Activated CD4-positive, alpha-beta T cell treated with anti-CD3 and anti-CD28 coated beads, Interleukin-2, Interleukin-6, amounts not matched to agents 100 ng/mL and 50 ng/mL, durations not matched to agents 16 hours and 8 hours (primary cell): ENCODE measurements around the gene STK32C.

Source experiments
- DNase-seq: peaks from one replicate; pipeline ENCODE4 v3.0.0-alpha.2; 2020

STK32C gene

GRCh38 chr10:132242103-132242840, 65.5 kb downstream of the STK32C start:
- no peak for DNase-seq

- DNase-seq, result no peak
Measured at GRCh38 chr10:132241496-132241895, 66.3 kb downstream of the STK32C start.

- no peak for DNase-seq
Measured at GRCh38 chr10:132241086-132241485, 66.7 kb downstream of the STK32C start.

GRCh38 chr10:132240581-132240980, 67.2 kb downstream of the STK32C start:
- no peak for DNase-seq

GRCh38 chr10:132240156-132240555, 67.6 kb downstream of the STK32C start:
- DNase-seq, result no peak

- DNase-seq, result no peak
Measured at GRCh38 chr10:132239126-132240031, 68.4 kb downstream of the STK32C start.

GRCh38 chr10:132238371-132239125, 69.2 kb downstream of the STK32C start:
- no peak for DNase-seq

- DNase-seq, result no peak
Measured at GRCh38 chr10:132237871-132238270, 69.9 kb downstream of the STK32C start.

GRCh38 chr10:132237396-132237795, 70.4 kb downstream of the STK32C start:
- no peak for DNase-seq

GRCh38 chr10:132236881-132237280, 70.9 kb downstream of the STK32C start:
- DNase-seq, result no peak

GRCh38 chr10:132236161-132236560, 71.6 kb downstream of the STK32C start:
- DNase-seq, result no peak

GRCh38 chr10:132234860-132235259, 72.9 kb downstream of the STK32C start:
- no peak for DNase-seq

GRCh38 chr10:132233501-132234085, 74.2 kb downstream of the STK32C start:
- DNase-seq, result no peak

GRCh38 chr10:132232981-132233380, 74.8 kb downstream of the STK32C start:
- DNase-seq, result no peak

GRCh38 chr10:132232023-132232951, 75.5 kb downstream of the STK32C start:
- peak; percentile 21 for DNase-seq

- DNase-seq, result no peak
Measured at GRCh38 chr10:132231656-132232022, 76.1 kb downstream of the STK32C start.

GRCh38 chr10:132230557-132231210, 77.1 kb downstream of the STK32C start:
- no peak for DNase-seq

GRCh38 chr10:132229834-132230556, 77.8 kb downstream of the STK32C start:
- peak; percentile 61 for DNase-seq

- DNase-seq, result no peak
Measured at GRCh38 chr10:132229096-132229495, 78.7 kb downstream of the STK32C start.

- no peak for DNase-seq
Measured at GRCh38 chr10:132228616-132229015, 79.1 kb downstream of the STK32C start.
